NT2/D1 (cell line): ENCODE results near the gene ACSS3.

ENCODE experiments used
- SUZ12 ChIP-seq: IDR thresholded peaks from 2 replicates; pipeline ENCODE4 v1.6.1; 2011; ENCODE audit not compliant: insufficient read length, insufficient read depth; ENCODE audit errors: extremely low read depth
- YY1 ChIP-seq: IDR thresholded peaks from 2 replicates; pipeline ENCODE4 v1.6.1; 2011; ENCODE audit not compliant: insufficient read length, insufficient read depth
- ZNF274 ChIP-seq: IDR thresholded peaks from 2 replicates; pipeline ENCODE4 v1.6.1; 2011; ENCODE audit warnings: mild to moderate bottlenecking, low read depth, low read length

DNA sequence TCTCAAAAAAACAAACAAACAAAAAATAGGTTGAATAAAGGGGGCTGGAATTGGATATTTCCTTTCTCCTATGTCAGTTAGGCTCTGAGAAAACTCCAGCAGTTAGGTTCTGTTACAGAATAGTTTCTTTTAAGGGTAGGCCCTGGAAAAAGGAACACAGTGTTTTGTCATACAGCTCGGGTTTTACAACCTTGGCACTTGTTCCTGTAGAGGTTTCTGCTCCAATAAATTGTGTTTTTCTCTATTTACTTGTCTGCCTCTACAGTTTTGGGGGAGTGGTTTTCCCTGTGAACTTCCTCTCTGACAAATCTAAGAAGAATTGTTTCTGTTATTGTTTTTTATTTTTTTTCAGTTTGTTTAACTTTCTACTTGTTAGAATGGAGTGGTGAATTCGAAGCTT lies 167.6 kb downstream of the ACSS3 start:
- no peak for TF ChIP-seq SUZ12
- TF ChIP-seq ZNF274, result no peak
- TF ChIP-seq YY1, result no peak
